Globus pallidus (tissue), 1 donor: ENCODE results near the gene DSE.

Experiments used
- DNase-seq: peaks from one replicate; pipeline ENCODE4 v3.0.0-alpha.2; 2015; ENCODE audit warnings: low spot score

The DSE gene

GRCh38 chr6:116413357-116413756 lies 42.6 kb downstream of the DSE start:
- DNase-seq: no peak

DNA sequence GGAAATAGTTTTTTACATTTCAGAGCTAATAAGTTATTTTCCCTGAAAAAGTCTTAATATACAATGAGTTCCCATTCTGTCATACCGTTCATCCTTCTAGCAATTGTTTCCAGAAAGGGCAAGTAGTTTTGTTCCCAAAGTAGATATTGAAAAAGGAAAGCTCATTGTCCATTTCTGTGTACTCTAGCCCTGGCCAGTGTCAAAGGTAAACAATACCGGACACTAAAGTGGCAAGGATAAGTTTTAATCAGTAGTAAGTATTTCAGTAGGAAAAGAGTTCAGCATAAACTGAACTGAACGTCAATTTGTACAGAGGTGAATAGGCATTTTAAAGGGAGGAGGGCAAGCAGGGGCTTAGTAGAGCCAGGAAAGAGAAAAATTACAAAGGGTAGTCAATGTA lies 46.9 kb downstream of the DSE start:
- no peak for DNase-seq

- no peak for DNase-seq
These were observed 48.5 kb downstream of the DSE start for GRCh38 chr6:116419069-116419786.

DNA sequence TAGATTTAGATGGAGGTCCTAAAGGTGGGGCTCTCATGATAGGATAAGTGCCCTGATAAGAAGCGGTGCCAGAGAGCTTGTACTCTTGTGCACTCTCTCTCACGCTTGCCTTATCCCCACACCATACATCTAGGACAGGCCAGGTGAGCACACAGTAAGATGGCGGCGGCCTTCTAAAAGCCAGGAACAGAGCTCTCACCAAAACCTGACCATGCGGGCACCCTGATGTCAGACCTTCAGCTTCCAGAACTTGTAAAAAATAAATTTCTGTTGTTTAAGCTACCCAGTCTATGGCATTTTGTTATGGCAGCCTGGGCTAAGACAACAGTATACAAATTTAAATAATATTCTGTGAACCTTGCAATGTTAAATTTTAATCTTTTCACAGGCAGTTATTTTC lies 49.6 kb downstream of the DSE start:
- no peak for DNase-seq

- DNase-seq: no peak
These were observed 51.5 kb downstream of the DSE start for GRCh38 chr6:116422238-116422637.

DNA sequence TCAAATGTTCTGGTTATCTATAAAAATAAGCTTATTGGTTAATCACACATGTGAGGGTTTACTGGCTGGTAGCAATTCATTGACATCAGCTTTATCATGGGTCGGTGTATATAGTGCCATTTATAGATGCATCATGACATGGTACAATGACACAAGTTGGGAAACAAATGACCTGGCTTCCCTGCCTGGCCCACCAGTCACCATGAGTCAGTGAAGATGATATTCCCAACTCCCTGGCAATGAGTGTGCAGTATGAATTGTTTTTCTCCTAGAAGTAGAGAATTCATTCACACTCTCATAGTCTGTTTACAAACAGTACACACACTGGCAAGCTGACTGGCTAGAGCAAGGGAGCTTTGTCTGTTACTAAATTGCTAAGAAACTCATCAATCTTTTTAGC lies 53.3 kb downstream of the DSE start:
- DNase-seq: no peak

GRCh38 chr6:116426551-116426950 lies 55.8 kb downstream of the DSE start:
- no peak for DNase-seq

- DNase-seq: no peak
These were observed 58.4 kb downstream of the DSE start for GRCh38 chr6:116429111-116429510.

- no peak for DNase-seq
These were observed 60.1 kb downstream of the DSE start for GRCh38 chr6:116430860-116431259.

- DNase-seq: no peak
These were observed 61.3 kb downstream of the DSE start for GRCh38 chr6:116431964-116432595.

- DNase-seq: no peak
These were observed 62.5 kb downstream of the DSE start for GRCh38 chr6:116433206-116433712.

DNA sequence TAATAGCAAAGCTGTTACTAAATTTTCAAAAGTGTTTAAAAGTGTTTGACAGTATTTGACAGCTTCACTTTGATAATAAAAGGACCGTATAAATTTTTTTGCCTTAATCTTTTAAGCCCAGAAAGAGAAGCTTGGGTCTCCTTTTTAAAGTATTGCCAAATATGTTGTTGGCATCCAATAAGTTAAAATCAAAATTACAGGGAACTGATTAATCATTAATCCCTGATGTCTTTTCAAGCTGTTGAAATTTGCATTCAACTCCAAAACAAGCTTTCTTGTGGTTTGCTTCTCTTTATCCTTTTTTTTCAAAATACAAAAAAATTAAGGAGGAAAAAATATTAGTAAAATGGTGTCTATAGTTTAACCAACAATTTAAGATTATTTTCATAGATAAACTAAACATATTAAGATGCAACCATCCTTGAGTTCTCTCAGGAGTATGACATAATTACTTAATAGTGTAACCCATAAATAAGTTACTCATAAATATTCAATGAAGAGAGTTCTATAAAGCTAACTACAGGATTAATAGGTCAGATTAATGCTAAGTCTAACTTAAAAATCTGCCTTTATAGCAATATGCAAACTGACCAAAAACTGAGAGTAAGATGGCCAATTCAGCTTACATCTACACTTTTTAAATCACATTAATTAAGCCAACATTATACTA lies 63.4 kb downstream of the DSE start:
- DNase-seq: no peak

GRCh38 chr6:116436586-116436985 lies 65.8 kb downstream of the DSE start:
- no peak for DNase-seq

DNA sequence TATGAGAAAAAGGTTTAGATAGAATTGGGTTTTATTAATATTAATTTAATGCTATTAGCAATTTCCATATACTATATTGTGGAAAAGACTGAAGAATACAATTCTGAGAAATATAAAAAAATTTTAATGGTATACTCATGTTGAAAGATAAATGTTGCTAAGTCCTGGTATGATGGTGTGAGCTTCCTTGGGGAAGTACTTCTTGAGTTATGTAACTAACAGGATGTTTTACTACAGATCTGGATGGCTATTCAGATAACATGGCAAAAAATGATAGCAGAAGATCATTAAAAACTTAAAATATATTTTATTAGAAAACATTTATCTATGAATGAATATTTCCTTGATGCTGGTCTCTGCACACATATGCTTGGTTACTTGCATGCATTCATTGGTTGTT lies 66.9 kb downstream of the DSE start:
- no peak for DNase-seq

DNA sequence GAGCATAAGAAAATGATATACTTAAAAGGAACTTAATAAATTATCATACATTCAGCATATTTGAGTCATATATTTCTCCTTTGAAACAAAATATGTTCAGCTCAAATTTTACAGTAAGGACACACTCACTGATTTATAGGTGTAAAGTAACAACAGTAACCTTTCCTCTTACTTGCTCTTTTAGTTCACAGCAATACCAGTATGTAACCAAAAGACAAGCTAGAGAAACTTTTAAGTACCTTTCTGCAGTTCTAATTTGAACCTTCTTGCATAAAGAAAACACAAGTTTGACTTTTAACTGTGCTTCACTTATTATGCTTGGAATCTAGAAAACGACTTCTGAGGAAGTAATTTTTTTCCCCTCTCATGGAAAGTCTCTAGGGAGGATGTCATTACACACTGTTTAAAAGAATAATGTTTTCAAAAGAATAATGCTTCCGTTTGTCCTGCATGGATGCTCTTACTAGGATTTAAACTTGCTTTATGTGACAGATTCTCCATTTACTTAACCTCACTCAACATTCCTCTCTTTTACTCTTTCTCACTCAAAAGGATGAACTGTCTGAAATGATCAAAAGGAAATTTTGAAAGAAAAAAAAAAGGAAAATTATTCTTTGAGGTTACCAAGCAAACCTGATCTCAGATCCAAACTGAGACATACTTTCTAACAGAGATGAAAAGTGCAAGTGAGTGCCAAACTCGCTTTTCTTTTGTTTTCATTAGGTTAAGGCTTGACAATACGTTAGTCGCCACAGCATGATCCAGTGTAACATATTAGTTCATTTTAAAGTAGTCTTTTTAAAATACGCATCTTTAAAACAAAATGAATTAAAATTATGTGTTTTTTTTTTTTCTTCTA lies 68.1 kb downstream of the DSE start:
- no peak for DNase-seq

- DNase-seq: no peak
These were observed 68.8 kb downstream of the DSE start for GRCh38 chr6:116439522-116440051.

DNA sequence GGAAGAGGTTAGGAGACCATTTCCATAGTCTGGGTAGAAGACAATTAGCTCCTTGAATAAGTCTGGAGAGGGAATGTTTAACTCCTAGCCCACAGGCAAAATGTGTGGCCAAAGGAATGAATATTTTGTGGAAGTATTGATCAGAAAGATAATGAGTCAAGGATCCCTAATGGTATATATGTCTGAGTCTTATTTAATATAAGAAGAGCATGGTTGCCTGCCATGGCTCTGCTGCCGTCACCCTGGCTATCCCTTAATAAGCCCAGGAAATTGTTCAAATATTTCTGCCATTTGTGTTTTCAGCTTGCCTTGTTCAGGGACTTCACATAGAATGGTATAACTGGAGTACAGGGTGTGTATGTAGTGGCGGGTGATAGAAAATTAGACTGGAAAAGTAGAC lies 72.4 kb downstream of the DSE start:
- DNase-seq: no peak

DNA sequence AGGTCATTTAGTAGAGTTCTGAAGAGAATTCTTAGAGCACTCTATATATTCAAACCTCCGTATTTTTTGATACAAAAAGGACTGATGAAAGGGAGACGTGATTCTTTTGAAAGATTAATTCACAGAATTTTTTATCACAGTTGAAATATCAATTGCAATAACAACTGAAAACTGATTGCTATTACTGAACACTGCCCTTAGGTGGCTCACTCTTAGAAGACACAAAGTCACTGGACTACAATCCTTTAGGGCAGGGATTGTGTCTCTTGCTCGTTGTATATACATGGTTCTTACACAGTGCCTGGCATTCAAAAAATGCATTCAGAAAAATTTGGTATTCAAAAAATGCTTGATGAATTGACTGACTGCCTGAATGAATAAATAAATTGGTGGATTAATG lies 73.3 kb downstream of the DSE start:
- DNase-seq: no peak

GRCh38 chr6:116444575-116444974 lies 73.8 kb downstream of the DSE start:
- DNase-seq: no peak

DNA sequence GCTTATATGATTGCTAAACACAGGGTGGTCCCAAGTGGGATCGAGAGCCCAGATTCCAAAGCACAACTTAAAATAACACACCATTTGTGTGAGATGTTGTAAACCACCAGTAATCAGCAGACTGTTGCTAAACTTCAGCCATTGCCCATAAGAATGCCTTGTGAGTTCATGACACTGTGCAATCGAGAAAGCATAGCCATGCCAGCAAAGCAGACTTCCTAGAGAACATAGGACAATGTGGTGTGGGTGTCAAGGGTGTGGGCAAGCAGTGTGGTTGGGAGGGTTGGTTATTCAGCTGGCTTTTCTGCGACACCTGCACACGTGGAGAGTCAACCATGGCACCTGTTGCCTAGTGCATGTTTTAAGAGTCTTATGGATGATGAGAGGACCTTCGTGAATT lies 74.4 kb downstream of the DSE start:
- no peak for DNase-seq

DNA sequence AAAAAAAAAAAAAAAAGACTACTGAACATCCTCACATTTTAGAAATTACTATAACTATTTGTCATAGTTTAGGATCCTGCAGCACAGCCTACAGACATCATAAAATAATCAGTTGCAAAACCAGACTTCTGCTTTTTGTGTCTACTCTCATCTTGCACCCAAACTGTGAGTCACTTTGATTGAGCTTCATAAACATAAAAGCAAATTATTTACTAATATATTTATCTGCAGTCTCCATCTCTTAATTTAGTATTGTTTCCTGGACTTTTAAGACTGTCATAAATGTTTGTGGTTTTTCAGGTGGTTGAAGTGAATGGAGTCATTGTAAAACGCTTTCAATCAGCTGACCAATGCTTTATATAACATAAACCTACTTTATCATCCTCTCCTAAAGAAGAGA lies 75.7 kb downstream of the DSE start:
- no peak for DNase-seq

GRCh38 chr6:116447052-116447451 lies 76.3 kb downstream of the DSE start:
- DNase-seq: no peak
